Natural killer cell (primary cell): Measurements from ENCODE around the gene DES. TPM values are rescaled to one million over a fixed set of nuclear protein-coding genes. Genes with fewer than 3 reads are reported as not detected.
A peak's percentile ranks its signal among the peaks of the same experiment; 100 is the strongest.

Experiments
- ATAC-seq, 3 donors: fragments of 150-1000 bp in 2 of 3; fragments of 200-7000 bp in 1 of 3; cut with Tn5 transposase; 1 replicate in 1 of 3; 2 replicates in 2 of 3; pipeline ENCODE4 v1.10.0; 2021; ENCODE audit warnings: mild to moderate bottlenecking in 2 of 3, moderate library complexity in 2 of 3
- DNase-seq, 2 donors: peaks; one replicate each; pipeline versions ENCODE4 v3.0.0 to v3.0.0-alpha.2; 2013 to 2021; ENCODE audit warnings: mixed read lengths in 1 of 2
- H3K27ac ChIP-seq: one replicate; pipeline ENCODE4 v1.5.1; 2013; ENCODE audit warnings: mild to moderate bottlenecking, low read length
- H3K27me3 ChIP-seq: one replicate; pipeline ENCODE4 v1.6.1; 2013; ENCODE audit warnings: low read length; ENCODE audit not compliant: control insufficient read depth, insufficient read depth
- H3K36me3 ChIP-seq: one replicate; pipeline ENCODE4 v1.6.1; 2013; ENCODE audit warnings: low read length; ENCODE audit not compliant: control insufficient read depth, insufficient read depth
- H3K4me1 ChIP-seq: one replicate; pipeline ENCODE4 v1.6.1; 2013; ENCODE audit warnings: low read length; ENCODE audit not compliant: control insufficient read depth, insufficient read depth
- H3K4me3 ChIP-seq: one replicate; pipeline ENCODE4 v1.5.1; 2013; ENCODE audit warnings: low read length
- H3K9me3 ChIP-seq: one replicate; pipeline ENCODE4 v1.6.1; 2013; ENCODE audit warnings: low read length; ENCODE audit not compliant: control insufficient read depth, insufficient read depth
- H3K27ac Mint-ChIP-seq, 2 donors: one replicate each; pipeline ENCODE4 v1.8.0; 2022; ENCODE audit warnings: mild to moderate bottlenecking in 2 of 2, mixed read lengths in 2 of 2, moderate library complexity in 1 of 2
- H3K27me3 Mint-ChIP-seq, 2 donors: one replicate each; pipeline ENCODE4 v1.8.0; 2022; ENCODE audit warnings: low read depth in 2 of 2, mixed read lengths in 2 of 2
- H3K36me3 Mint-ChIP-seq: one replicate; pipeline ENCODE4 v1.8.0; 2022; ENCODE audit warnings: mixed read lengths
- H3K4me1 Mint-ChIP-seq, 2 donors: one replicate each; pipeline ENCODE4 v1.8.0; 2022; ENCODE audit warnings: mixed read lengths in 2 of 2
- H3K4me3 Mint-ChIP-seq: one replicate; pipeline ENCODE4 v1.8.0; 2022; ENCODE audit warnings: mild to moderate bottlenecking, moderate library complexity, mixed read lengths
- H3K9me3 Mint-ChIP-seq, 2 donors: one replicate each; pipeline ENCODE4 v1.8.0; 2022; ENCODE audit warnings: mixed read lengths in 2 of 2
- CTCF ChIP-seq: fragments of 200-600 bp; IDR thresholded peaks from one replicate; pipeline ENCODE4 v1.8.0; 2022; ENCODE audit warnings: antibody characterized with exemption
- WGBS: methylation state at CpG from one replicate; pipeline ENCODE4 v1.1.7; 2013; ENCODE audit warnings: missing lambda C conversion rate; ENCODE audit not compliant: insufficient coverage; 5-methylcytosine and 5-hydroxymethylcytosine counted together
- intact Hi-C: fragments of 100-400 bp; cut with micrococcal nuclease; formaldehyde crosslinking; loops from one replicate; pipeline ENCODE4 v1.14.2; 2022
- total RNA-seq, 4 donors: library from RNA; stranded (reverse); fragments of 120-200 nt in 1 of 4; gene quantifications; one replicate each; pipeline versions ENCODE4 v1.2.3 to v1.2.4, GENCODE V29; 2013 to 2022

Gene DES
- total RNA-seq, 3 donors from 2014 or later (not counting 1 experiment from before 2014, with no cell fraction given): not detected

GRCh38 chr2:219446689-219447088 is 28.5 kb downstream of the DES start:
- no peaks in the 10 kb centered on the region for H3K9me3 Mint-ChIP-seq
- H3K4me1 ChIP-seq: peaks cover 5% of the 10 kb centered on the region
- no peak overlapping the region for H3K4me3 ChIP-seq
- H3K27me3 Mint-ChIP-seq: peaks cover 31 to 49% of the 10 kb centered on the region in 2 donors
- no peak for TF ChIP-seq CTCF
- no peak for ATAC-seq
- intact Hi-C loops: no loop called here
- no peak overlapping the region for H3K4me3 Mint-ChIP-seq
- H3K36me3 Mint-ChIP-seq: no peaks in the 10 kb centered on the region
- H3K9me3 ChIP-seq: no peaks in the 10 kb centered on the region
- DNase-seq: no peak
- no peak overlapping the region for H3K27ac Mint-ChIP-seq
- H3K27ac ChIP-seq: no peak overlapping the region
- peaks cover 6 to 9% of the 10 kb centered on the region in 2 donors for H3K4me1 Mint-ChIP-seq
- peaks cover 15% of the 10 kb centered on the region for H3K27me3 ChIP-seq
- H3K36me3 ChIP-seq: no peaks in the 10 kb centered on the region
- no CpG with 5 or more reads among the region's 1 CpG for WGBS

DNA sequence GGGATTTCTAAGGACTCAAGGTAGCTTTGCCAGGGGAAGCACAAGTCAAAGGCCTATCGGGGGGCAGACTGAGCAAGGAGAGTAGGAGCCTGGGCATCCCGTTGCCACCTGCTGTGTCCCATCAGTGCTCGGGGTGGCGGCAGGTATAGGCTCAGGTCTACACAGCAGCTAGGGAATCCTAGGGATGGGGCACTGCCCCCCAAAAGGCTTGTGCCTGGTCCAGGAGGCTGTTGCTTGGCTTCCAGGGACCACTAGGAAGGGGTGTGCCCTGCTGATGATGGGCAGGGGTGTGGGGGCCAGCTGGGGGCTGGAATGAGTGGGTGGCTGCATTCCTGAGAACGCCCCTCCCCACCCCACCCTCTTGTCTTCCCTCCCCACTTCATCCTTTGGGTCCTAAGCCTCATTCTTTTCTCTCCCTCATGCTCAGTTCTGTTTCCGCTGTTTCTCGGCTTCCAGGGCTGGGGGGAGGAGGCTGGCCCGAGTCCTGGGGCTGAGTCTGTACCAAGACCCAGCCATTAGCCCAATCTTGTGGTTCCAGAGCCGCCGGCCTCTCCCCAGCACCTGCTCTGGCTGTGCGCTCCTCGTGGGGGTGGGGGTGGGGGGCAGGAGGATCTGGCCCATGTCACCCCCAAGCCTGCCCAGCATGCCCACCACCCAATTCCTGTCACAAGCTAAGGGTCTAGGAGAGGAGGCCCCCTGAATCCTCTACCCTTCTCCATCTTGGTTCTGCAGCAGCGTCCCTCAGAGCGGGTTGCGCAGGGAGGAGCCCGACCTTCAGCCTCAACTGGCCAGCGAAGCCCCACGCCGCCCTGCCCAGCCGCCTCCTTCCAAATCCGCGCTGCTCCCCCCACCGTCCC is 29.3 kb downstream of the DES start:
- Mint-ChIP-seq H3K9me3 (no peaks in the 10 kb centered on the region), H3K27me3 (peaks cover 31 to 48% of the 10 kb centered on the region in 2 donors), H3K4me3 (no peak overlapping the region), H3K36me3 (no peaks in the 10 kb centered on the region), H3K27ac (no peak overlapping the region), H3K4me1 (peaks cover 5 to 6% of the 10 kb centered on the region in 2 donors)
- H3K27me3 ChIP-seq: peaks cover 15% of the 10 kb centered on the region
- H3K27ac ChIP-seq: no peak overlapping the region
- peaks cover 2% of the 10 kb centered on the region for H3K4me1 ChIP-seq
- intact Hi-C loops: no loop called here
- H3K9me3 ChIP-seq: no peaks in the 10 kb centered on the region
- ATAC-seq (no peak), DNase-seq (no peak)
- TF ChIP-seq CTCF: no peak
- WGBS: 80% methylated on average over 21 of the region's 23 CpGs
- no peaks in the 10 kb centered on the region for H3K36me3 ChIP-seq
- no peak overlapping the region for H3K4me3 ChIP-seq

DNA sequence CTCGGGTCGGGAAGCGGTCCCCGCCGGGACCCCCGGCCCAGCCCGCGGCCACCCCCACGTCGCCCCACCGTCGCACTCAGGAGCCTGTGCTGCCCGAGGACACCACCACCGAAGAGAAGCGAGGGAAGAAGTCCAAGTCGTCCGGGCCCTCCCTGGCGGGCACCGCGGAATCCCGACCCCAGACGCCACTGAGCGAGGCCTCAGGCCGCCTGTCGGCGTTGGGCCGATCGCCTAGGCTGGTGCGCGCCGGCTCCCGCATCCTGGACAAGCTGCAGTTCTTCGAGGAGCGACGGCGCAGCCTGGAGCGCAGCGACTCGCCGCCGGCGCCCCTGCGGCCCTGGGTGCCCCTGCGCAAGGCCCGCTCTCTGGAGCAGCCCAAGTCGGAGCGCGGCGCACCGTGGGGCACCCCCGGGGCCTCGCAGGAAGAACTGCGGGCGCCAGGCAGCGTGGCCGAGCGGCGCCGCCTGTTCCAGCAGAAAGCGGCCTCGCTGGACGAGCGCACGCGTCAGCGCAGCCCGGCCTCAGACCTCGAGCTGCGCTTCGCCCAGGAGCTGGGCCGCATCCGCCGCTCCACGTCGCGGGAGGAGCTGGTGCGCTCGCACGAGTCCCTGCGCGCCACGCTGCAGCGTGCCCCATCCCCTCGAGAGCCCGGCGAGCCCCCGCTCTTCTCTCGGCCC is 30.1 kb downstream of the DES start:
- ATAC-seq (no peak), DNase-seq (peak in 1 of 2 donors; percentile 22)
- peaks cover 8% of the 10 kb centered on the region for H3K27me3 ChIP-seq
- H3K4me1 ChIP-seq: no peaks in the 10 kb centered on the region
- H3K36me3 Mint-ChIP-seq: no peaks in the 10 kb centered on the region
- 15% methylated on average over 88 of the region's 88 CpGs for WGBS
- no peak for TF ChIP-seq CTCF
- no peaks in the 10 kb centered on the region for H3K9me3 ChIP-seq
- no peaks in the 10 kb centered on the region for H3K36me3 ChIP-seq
- H3K27me3 Mint-ChIP-seq: peaks cover 23 to 46% of the 10 kb centered on the region in 2 donors
- no peak overlapping the region for H3K27ac Mint-ChIP-seq
- H3K9me3 Mint-ChIP-seq: no peaks in the 10 kb centered on the region
- H3K27ac ChIP-seq: no peak overlapping the region
- no peak overlapping the region for H3K4me3 Mint-ChIP-seq
- intact Hi-C loops: no loop called here
- no peaks in the 10 kb centered on the region for H3K4me1 Mint-ChIP-seq
- no peak overlapping the region for H3K4me3 ChIP-seq
